Lower leg skin (tissue), 3 donors: ENCODE data around the gene SLC15A2.

ENCODE experiments used
- CTCF ChIP-seq, 3 donors: fragments of 450-650 bp; IDR thresholded peaks; one replicate each; pipeline ENCODE4 v1.5.1; 2016; ENCODE audit warnings: antibody characterized with exemption in 3 of 3, mild to moderate bottlenecking in 3 of 3, moderate library complexity in 2 of 3
- POLR2A ChIP-seq, 2 donors: fragments of 450-650 bp; IDR thresholded peaks; one replicate each; pipeline ENCODE4 v1.6.1; 2016 to 2017; ENCODE audit warnings: antibody characterized with exemption in 2 of 2, mild to moderate bottlenecking in 1 of 2, moderate library complexity in 1 of 2

- TF ChIP-seq CTCF (IDR thresholded peaks at IDR 0.05) (no peak), POLR2A (IDR thresholded peaks at IDR 0.05) (no peak)
Observed at GRCh38 chr3:121989943-121990342, 95.7 kb downstream of the SLC15A2 start.
